Heart left ventricle (tissue), 13 donors: ENCODE measurements around the gene ATXN7L1.

Experiments used
- POLR2A ChIP-seq, 2 donors: fragments of 450-650 bp; IDR thresholded peaks; one replicate each; pipeline ENCODE4 v1.6.1; 2017; ENCODE audit warnings: antibody characterized with exemption in 2 of 2, mild to moderate bottlenecking in 2 of 2, moderate library complexity in 2 of 2
- TF ChIP-seq, protein P1 (sequence below), 12 donors: fragments of 200-600 bp; sonication (generic) in 4 of 12; IDR thresholded peaks; one replicate each; pipeline versions ENCODE4 v1.5.0 to v1.8.0; 2018 to 2022; ENCODE audit warnings: antibody characterized with exemption in 12 of 12, mild to moderate bottlenecking in 5 of 12
- donor health status: ischemic (EF 13 %, LVEDD 7.1; RV severe dilation, severe dysfunction).
- donor health status: DM: no; HTN: yes; CAD: no.
- donor health status: DM: no; HTN: no; CAD: no.
- donor health status: ischemic (EF 25% LVEDD 6.9; RV normal size, moderate dysfunction).
- donor health status: ischemic (EF 25% LVEDD 5.7; RV mildly dilated, moderate dysfunction).
- donor health status: ischemic (EF 35%, LVEDD 5.7; RV mildly dilated, moderate dysfunction).
- donor health status: nonischemic (EF 11% LVEDD 7.7; RV severe dilation, severe dysfunction).
- donor health status: DM: yes; HTN: yes; CAD: no.
- donor health status: PGD.
- donor health status: ischemic (EF 29% LVEDD 5.4; RV normal size, mild dysfunction).
- donor health status: nonischemic (EF 23%, LVEDD 6.1; RV moderate dilation, normal function).

DNA sequence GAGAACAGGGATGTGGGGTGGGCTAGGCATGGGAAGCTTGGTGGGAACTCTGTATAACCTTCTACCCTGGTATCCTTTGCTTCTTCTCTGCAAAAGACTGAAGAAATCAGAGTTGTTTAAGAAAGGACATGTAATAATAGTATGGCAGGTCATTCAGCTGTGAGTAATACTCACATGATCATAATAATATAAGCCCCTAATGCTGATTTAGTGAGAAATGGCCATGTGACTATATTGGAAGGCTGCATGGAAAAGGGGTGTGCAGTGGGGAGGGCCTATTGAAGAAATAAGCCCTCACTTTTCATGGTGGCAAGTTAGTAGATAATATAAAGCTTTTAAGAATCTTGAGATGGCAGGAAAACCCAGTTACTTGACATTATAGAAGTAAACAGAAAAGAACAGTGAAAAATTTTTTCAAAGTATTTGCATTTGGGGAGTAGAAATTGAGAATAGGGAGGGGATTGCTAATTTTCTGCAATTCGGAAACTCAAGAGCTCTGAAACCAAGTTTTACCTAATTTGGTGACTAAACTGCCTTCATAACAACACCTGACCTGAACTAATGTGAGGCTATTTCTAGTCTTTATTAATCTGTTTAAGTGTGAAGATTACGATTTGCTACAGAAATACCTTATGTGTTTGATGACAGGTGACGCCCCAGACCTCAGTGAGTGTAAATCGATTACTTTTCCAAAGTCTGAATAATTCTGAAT, 44.4 kb downstream of the ATXN7L1 start:
- TF ChIP-seq POLR2A (IDR thresholded peaks at IDR 0.05): no peak
- TF ChIP-seq, protein P1, sequence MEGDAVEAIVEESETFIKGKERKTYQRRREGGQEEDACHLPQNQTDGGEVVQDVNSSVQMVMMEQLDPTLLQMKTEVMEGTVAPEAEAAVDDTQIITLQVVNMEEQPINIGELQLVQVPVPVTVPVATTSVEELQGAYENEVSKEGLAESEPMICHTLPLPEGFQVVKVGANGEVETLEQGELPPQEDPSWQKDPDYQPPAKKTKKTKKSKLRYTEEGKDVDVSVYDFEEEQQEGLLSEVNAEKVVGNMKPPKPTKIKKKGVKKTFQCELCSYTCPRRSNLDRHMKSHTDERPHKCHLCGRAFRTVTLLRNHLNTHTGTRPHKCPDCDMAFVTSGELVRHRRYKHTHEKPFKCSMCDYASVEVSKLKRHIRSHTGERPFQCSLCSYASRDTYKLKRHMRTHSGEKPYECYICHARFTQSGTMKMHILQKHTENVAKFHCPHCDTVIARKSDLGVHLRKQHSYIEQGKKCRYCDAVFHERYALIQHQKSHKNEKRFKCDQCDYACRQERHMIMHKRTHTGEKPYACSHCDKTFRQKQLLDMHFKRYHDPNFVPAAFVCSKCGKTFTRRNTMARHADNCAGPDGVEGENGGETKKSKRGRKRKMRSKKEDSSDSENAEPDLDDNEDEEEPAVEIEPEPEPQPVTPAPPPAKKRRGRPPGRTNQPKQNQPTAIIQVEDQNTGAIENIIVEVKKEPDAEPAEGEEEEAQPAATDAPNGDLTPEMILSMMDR (IDR thresholded peaks at IDR 0.05): no peak
